Measurements from ENCODE around the gene DCLK1. TPM values are rescaled to one million over a fixed set of nuclear protein-coding genes. Genes with fewer than 3 reads are reported as not detected.

Gene DCLK1
- total RNA-seq, 1 experiment from 2014 or later = 36.2 TPM

DNA sequence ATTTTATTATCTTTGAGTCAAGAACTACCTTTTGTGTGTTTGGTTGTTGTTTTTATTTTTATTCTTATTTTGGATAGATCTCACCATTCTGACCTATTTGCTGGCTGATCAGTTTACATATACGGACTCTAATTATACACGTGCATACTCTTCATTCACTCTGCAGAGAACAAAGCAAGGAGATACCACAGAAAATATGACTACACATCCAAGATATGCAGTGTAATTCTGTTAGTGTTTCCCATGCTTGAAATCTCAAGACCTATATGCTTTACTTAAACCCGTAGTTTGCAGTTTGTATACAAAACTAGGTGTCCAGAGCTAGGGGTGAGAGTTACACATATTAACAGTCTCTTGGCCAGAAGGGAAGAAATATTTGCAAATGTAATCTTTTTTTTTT, 205.5 kb downstream of the DCLK1 start:
- no CpG with 5 or more reads among the region's 3 CpGs for WGBS (ENCODE audit: extremely low coverage, insufficient read length, low lambda C conversion rate)
- Histone ChIP-seq H3K27ac (ENCODE audit: insufficient read length, low read depth, low read length) (no peak overlapping the region), H3T11ph (ENCODE audit: low read length) (no peak overlapping the region), H2AK5ac (ENCODE audit: insufficient read length, low read length) (no peak overlapping the region), H3K9me3 (ENCODE audit: control insufficient read depth, low read depth, low read length) (no peaks in the 10 kb centered on the region), H4K20me1 (ENCODE audit: control insufficient read depth, insufficient read depth, insufficient read length) (no peaks in the 10 kb centered on the region), H3K79me1 (ENCODE audit: insufficient read depth, low read depth, low read length, poor library complexity, severe bottlenecking) (no peaks in the 10 kb centered on the region), H2BK5ac (ENCODE audit: insufficient read length, low read length) (no peak overlapping the region), H4K5ac (ENCODE audit: insufficient read length, low read depth, low read length) (no peak overlapping the region), H3K4ac (ENCODE audit: low read depth, low read length) (no peak overlapping the region), H3K9ac (ENCODE audit: extremely low read depth, insufficient read length, low read length) (no peak overlapping the region), H3K4me1 (ENCODE audit: insufficient read depth, low read length) (peaks cover 12% of the 10 kb centered on the region), H3K4me2 (ENCODE audit: insufficient read depth, insufficient read length, low read length) (no peak overlapping the region), H3K79me2 (ENCODE audit: insufficient read depth, low read length) (no peaks in the 10 kb centered on the region), H3K23me2 (ENCODE audit: insufficient read length, low read depth, low read length, poor library complexity, severe bottlenecking) (no peaks in the 10 kb centered on the region), H4K91ac (ENCODE audit: insufficient read length, low read depth, low read length) (no peak overlapping the region), H2AFZ (ENCODE audit: low read length) (no peak overlapping the region), H2BK20ac (ENCODE audit: low read depth, low read length, poor library complexity, severe bottlenecking) (no peak overlapping the region), H3K27me3 (ENCODE audit: insufficient read depth, low read length) (no peaks in the 10 kb centered on the region), H3K18ac (ENCODE audit: insufficient read length, low read depth, low read length) (no peak overlapping the region), H3K14ac (ENCODE audit: insufficient read depth, low read length) (no peak overlapping the region), H3K23ac (ENCODE audit: insufficient read length, low read depth, low read length) (no peak overlapping the region), H2BK120ac (ENCODE audit: low read depth, low read length, poor library complexity, severe bottlenecking) (no peak overlapping the region), H4K8ac (replicated peaks; ENCODE audit: insufficient read length, low read depth, low read length) (no peak overlapping the region), H3K56ac (ENCODE audit: insufficient read length, low read depth, low read length) (no peak overlapping the region), H2BK12ac (ENCODE audit: insufficient read length, low read depth, low read length) (no peak overlapping the region), H2BK15ac (ENCODE audit: low read depth, low read length) (no peak overlapping the region)
- no peak overlapping the region for H3K4me3 Mint-ChIP-seq
- H3K9me3 Mint-ChIP-seq = peaks cover 6 to 9% of the 10 kb centered on the region in 2 experiments; a peak in 3 of 5 replicates
- H3K4me1 Mint-ChIP-seq = peaks cover 27 to 38% of the 10 kb centered on the region in 2 experiments
- no peak overlapping the region for H3K27ac Mint-ChIP-seq
- DNase-seq = no peak
- no peaks in the 10 kb centered on the region for H3K27me3 Mint-ChIP-seq (ENCODE audit: low read depth)
- TF ChIP-seq, protein P1, sequence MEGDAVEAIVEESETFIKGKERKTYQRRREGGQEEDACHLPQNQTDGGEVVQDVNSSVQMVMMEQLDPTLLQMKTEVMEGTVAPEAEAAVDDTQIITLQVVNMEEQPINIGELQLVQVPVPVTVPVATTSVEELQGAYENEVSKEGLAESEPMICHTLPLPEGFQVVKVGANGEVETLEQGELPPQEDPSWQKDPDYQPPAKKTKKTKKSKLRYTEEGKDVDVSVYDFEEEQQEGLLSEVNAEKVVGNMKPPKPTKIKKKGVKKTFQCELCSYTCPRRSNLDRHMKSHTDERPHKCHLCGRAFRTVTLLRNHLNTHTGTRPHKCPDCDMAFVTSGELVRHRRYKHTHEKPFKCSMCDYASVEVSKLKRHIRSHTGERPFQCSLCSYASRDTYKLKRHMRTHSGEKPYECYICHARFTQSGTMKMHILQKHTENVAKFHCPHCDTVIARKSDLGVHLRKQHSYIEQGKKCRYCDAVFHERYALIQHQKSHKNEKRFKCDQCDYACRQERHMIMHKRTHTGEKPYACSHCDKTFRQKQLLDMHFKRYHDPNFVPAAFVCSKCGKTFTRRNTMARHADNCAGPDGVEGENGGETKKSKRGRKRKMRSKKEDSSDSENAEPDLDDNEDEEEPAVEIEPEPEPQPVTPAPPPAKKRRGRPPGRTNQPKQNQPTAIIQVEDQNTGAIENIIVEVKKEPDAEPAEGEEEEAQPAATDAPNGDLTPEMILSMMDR (conservative IDR thresholded peaks at IDR 0.05) = no peak
- H3K36me3 Mint-ChIP-seq (ENCODE audit: insufficient read depth in 1 of 3, low read depth in 3 of 3) = peaks cover 0 to 6% (median 0%) of the 10 kb centered on the region in 3 experiments; a peak in 3 of 7 replicates
